Ecto neural progenitor cell (in vitro differentiated cells): ENCODE results near the gene TENM4.
A peak's percentile ranks its signal among the peaks of the same experiment; 100 is the strongest.

Source experiments
- DNase-seq: peaks from one replicate; pipeline ENCODE4 v3.0.0-alpha.2; 2018; ENCODE audit warnings: low spot score

Gene TENM4

DNA sequence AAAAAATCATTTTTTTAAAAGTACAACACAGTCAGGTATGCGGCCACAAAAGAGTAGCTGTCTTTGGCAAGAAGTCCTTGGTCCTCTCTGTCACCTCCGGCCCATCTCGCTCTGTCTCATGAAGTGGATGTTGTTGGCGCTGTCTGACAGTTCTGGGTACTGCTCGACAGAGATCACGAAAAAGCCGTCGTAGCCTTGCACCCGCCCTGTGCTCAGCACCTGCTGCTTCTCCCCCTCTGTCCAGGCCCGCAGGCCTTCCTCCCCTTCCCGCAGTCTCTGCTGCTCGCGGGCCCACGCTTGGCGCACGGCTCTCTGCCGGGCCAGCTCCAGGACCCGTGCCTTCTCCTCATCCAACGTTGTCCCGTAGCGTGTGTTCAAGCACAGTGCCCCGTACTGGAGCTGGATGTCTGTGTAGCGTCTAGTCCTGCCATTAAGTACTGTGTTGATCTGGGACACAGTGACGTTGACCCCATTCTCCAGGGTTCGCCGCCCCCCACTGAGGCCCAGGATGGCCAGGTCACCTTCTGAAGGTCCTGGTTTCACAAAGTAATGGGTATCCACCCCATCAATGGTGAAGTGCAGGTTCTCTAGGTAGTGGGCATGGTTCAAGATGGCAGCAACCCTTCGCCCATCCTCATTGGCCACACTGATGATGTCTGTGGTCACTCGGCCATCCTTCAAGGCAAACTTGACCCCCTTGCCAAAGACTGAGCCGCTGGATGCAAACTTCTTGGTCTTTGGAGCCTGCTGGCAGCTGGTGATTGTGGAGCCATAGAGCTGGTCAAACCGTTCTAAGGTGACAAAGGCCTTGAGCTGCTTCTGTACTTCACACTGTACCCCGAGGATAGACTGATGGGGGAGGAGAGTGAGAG is 782.6 kb downstream of the TENM4 start:
- DNase-seq = no peak

DNA sequence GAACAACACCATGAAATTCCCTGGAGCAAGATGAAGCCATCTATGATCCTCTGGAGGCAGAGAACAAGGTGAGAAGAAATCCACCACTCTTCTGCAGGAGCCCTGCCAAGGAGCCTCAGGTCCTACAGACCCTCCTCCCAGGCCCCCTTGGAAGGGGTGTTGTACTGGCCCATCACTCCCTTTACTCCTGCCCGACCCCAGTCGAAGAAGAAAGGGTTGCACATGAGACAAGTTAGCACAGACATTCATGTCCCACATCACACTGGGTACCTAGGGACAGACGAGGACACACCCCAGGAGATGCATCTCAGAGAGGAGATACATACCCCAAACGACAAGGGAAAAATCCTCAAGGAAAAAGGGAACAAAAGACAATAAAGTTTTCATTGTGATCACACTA is 783.4 kb downstream of the TENM4 start:
- no peak for DNase-seq

DNA sequence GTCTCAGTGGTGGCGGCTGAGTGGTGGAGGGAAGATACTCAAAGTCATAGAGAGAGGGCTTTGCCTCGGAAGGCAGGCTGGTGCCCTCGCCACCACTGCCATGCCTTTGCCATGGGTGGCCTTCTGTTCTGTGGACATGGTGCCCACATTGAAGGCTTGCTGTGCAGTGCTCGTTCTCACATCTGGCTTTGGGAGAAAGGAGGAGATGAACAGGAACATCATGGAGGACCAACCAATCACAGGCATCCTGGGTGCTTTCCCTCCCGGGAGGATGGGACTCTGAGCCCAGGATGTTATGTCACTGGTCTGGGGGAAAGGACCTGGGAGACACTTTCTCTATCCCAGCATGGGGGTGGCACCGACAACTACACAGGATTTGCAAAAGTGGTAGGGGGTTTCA is 783.8 kb downstream of the TENM4 start:
- DNase-seq = no peak

DNA sequence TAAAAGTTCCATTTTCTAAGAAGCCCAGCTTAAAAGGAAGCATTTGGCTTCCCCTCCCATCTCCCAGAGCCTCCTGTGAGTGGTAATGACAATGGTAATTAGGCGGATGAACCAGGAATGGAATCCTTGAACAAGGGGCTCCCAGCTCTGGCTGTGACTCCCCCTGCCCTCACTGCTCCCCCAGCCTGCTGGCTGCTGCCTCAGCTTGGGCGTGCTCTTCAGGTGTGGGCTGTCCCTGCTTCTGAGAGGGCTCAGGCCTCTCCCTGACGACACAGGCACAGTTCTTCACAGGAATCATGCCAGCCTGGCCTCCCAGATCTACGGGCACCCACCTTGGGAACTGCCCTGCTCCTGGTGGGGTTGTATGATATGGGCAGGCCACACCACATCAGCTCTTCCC is 784.5 kb downstream of the TENM4 start:
- no peak for DNase-seq

DNA sequence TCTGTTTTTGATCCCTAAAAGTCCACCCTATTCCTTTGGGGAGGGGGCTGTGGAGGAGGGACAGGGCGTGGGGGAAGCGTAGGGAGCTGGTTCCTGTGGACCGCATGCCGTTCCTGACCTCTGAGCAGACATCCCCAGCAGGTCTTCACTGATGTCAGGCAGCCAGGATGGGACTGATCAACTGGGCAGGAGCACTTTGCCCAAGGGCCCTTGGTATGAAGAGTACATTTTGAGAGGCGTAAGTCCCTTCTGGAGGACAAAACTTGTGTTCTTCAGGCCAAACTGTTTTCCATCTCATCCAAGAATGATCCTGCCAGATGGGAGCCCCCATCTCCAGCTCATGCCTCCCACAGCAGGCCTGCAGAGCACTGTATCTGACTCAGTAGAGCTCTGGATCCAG is 785.3 kb downstream of the TENM4 start:
- DNase-seq = no peak

DNA sequence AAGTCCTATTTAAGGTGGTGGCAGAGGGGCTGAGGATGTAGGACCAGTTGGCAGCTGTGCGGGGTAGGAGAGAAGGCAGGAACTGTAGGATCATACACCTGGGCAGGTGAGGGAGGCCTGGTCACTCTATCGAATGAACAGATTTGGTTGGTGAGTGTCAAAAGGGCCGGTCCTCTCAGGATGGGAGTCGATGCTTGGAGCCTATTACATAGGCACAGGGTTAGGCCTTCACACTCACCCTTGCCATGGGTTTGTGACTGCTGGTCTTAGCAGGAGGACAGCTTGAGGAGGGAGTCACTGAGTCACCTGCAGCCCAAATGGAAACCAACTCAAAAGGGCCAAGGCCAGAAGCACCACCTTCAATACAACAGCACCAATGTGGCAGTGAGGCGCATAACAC is 786.0 kb downstream of the TENM4 start:
- no peak for DNase-seq

DNA sequence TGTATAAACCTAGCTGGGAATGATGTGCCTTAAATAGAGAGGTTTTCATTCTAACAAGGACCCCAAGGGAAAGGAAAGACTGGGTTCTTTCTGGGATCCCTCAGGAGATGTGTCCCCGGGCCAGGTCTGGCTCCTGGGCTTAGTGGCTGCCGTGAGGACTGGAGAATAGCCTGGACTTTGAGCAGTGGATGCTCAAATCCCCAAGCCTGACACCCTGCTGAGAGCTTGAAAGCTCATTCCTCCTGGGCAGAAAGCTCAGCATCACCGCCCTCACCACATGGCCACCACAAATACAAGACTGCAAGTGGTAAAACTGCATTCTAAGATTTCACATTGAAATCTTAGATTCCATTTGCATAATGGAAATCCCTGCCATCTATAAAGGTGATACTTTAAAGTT is 786.8 kb downstream of the TENM4 start:
- DNase-seq = no peak

DNA sequence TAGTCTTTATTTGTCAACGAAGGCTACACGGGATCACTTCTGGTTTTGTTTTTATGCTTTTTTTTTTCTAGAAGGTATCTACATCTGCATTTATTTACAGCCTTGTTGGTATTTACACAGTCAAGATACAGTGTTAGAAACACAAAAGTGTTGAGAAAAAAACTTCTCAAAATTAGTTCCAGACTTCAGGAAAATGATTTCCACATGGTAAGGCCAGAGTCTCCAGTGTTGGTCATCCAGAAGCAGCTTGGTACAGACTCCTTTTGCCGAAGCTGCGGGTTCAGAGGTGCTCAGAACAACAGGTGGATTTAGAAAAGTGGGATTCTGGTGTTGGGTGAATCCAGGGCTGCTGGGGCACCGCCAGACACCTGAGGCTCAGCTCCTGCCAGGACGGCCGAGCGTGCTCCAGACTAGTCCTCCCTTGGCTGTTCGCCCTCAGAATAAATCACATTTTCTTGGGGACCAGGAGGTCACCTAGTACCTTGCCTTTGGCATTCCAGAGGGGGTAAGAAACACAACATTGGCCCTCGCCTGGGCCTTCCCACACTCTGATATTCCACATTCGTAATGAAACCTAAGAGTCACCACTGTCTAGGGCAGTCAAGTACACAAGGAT is 787.4 kb downstream of the TENM4 start:
- DNase-seq = no peak

DNA sequence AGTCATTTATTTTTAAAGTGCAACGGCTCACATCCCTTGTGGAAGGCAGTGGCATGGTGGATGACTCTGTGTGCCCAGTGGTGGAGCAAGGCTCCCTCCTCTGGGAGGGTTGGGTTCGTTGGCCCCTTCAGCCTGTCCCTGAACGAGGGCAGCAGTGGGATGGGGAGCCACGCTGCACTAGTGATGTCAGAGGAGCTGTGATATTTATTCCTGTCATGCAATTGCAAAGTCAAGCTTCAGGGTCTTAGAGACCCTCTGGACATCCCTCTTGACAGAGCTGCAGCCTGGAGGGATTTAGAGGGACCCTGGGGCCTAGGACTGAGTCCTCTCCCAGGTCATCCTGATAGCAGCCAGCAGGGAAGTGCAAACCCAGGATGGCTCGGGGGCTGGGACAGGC is 788.0 kb downstream of the TENM4 start:
- no peak for DNase-seq

DNA sequence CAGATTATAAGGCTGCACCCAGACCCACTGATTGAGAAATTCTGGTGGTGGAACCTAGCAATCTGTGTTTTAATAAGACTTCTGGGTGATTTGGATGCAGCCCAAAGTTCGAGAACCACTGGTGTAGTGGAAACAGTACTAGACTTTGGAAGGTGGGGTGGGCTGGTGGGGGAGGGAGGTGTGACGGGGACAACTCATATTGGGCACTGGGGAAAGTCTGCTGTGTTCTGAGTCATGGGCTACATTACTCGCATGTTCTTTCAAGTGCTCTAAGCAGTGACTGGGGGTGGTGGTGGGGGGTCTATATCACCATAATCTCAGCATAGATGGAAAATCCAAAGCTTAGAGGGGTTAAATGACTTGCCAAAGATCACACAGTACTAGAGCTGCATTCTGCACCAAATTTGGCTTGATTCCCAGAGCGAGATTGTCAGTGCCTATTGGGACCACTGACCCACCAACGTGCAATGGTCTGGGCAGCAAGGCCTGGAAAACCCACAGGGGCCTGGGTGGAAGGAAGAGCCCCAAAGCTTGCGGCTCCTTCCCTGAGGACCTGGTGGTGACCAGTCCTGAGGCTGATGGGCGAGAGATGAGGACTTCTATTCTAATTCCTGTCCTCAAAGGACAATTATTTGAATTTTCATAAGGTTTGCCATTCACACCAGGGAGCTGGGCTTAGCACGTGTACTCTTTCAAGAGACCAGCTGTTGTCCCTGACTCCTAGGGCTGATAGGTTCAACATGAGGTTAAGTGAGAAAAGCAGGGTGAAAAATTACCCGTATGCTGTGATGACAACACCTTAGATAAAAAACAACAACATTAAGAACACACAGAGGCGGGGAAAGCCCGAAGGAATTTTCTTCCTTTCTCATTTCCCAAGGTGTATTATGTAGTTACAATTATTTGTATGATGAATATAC is 788.6 kb downstream of the TENM4 start:
- no peak for DNase-seq

DNA sequence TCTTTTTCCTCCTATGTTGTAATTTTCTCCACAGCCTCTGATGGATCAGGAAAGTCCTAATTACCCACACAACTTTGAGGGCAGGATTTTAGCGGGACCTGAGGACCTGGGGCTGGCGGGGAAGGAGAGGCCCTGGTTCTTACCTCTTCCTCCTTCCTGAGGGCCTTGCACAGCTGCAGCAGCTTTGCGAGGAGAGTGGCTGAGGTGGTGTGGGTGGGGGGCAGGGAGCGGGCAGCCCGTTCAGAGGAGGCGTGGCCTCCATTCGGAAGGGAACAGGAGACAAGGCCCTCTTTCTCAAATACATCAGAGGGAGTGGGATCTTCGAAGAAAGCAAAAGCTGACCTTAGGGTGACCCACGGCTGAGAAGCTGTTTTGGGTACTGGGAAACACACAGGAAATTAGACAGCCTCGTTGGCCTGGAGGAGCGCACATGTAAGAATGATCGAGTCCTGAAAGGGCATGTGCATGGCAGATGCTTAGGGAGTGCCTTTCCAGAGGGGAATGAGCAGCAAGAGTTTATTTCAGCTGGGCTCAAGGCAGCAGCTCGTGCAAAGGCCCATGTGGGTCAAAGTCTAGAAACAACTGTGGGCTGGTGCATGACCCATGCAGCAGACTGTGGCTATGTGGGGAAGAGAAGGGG is 789.6 kb downstream of the TENM4 start:
- no peak for DNase-seq

DNA sequence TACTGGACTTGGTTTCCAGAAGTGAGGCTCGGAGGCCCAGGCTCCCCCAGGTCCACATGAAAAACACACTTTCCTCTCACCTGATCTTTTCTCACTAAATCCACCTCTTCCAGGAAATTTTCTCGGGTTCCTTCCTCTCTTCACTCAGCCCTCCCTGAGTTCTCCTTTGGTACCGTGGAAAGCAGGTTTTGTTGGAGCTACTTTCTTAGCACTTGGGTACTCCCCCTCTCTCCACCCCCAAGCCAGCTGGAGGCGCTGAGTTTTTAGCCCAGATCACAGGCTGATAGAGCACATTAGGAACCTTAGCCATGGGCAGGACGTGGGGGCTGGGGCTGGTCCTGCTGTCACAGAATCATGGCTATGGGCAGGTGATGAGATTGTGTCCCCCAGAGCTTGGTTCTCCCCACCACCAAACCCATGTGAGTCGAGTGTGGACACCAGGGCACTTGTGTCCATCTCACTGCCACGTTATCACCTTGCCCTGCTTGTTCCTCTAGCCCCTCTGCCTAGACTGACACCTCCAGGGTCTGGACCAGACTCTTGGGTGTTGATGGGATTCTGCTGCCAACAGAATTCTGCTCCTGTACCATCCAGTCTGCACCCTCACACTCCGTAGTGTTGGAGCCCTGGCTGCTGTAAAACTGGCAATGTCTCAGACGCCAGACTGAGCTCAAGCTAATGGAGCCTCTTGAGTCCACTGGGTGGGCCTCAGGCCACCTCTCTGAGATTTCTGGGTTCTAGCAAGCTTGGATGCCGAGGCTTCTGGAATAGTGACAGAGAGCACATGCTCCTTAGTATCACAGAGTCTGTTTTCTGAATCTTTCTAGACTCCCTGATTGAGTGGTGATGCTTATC is 791.2 kb downstream of the TENM4 start:
- no peak for DNase-seq

DNA sequence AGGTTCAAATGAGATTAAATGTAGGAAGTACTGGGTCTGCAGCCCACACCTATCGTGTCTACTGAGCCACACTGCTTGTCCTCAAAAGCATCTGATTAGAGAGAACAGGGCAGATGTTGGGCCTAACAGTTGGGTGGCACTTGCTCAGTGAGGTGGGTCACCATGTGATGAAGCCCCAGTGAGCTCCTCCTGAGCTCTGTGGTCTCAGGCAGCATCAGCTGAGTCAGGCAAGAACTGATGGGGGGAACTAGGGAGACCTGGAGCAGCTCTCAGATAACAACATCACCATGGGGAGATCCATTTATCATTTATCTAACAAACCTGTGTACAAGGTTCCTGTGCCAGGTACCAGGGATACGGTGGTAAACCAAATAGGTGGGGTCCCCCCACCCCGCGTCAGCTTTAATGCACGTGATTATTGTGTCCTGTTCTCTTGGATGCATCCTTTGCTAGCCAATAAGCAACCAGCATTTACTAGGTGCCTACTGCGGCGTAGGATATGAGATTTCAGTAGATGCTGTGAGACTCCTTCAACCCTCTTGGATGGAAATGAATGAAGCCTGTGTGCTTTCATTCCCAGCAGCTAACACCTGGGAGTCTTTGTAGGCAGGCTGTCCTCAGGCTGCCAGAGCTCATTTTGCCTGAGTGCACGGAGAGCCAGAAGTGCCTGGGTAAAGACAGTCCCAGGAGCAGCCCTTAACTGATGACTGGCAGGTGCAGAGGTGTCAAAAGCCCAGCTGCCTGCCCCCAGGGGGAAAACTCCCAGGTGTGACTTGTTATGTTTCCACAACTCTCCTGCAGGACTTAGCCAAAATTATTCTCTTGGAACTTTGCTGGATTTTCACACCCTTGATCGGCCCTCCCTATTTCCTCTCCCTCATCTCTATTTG is 792.6 kb downstream of the TENM4 start:
- DNase-seq = no peak

DNA sequence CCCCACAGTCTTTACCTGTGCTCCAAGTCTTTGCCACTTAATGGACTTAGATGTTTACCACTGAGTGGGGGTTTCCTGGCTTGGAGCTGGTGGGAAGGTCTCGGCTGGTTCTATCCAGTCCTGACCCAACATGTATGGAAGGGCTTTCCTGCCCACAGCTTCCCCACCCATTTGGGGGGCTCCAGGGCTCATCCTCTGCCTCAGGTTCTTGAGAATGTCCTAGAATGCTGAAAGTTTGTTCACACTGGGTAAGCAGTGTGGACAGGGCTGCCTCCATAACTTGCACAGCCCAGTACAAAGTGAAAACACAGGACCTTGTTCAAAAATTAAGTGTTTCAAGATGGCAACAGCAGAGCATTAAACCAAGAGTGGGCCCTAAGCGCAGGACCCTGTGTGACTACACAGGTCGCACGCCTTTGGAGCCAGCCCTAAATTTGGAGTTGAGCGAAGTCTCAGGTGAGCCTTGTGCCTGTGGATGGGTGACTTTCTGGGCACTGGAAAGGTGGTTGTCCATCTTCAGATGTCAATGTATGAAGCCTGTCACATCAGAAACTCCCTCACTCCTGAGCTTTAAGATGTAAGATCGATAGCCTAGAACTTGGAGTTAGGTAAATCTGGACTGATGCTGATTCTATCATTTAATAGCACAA is 793.4 kb downstream of the TENM4 start:
- DNase-seq = no peak

DNA sequence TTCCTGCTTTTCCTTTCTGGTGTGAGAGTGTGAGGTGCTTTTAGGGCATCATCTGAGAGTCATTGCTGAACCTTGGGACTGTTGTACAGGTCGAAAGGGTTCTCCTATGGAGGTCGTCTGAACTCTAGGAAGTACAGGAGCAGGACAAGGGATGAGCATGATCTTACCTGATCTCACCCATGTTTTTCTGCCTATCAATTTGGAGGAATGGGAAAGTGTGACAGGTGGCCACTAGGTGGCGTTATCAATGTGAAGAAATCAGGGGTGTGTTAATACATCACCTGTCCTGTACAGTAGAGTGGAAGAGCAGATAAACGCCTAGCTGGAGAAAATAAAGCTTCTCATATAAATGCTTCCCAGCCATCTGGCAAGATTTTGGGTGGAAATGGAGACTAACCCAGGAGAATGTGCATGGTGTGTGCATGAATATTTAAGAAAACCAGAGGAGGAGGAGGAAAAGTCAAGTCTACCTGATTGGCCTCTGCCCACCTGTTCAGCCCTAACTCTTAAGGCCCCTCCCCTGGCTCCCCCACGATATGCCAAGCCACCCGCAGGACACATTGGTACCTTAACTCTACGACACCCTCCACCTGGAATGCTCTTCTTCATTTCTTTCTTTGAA is 794.2 kb downstream of the TENM4 start:
- no peak for DNase-seq

DNA sequence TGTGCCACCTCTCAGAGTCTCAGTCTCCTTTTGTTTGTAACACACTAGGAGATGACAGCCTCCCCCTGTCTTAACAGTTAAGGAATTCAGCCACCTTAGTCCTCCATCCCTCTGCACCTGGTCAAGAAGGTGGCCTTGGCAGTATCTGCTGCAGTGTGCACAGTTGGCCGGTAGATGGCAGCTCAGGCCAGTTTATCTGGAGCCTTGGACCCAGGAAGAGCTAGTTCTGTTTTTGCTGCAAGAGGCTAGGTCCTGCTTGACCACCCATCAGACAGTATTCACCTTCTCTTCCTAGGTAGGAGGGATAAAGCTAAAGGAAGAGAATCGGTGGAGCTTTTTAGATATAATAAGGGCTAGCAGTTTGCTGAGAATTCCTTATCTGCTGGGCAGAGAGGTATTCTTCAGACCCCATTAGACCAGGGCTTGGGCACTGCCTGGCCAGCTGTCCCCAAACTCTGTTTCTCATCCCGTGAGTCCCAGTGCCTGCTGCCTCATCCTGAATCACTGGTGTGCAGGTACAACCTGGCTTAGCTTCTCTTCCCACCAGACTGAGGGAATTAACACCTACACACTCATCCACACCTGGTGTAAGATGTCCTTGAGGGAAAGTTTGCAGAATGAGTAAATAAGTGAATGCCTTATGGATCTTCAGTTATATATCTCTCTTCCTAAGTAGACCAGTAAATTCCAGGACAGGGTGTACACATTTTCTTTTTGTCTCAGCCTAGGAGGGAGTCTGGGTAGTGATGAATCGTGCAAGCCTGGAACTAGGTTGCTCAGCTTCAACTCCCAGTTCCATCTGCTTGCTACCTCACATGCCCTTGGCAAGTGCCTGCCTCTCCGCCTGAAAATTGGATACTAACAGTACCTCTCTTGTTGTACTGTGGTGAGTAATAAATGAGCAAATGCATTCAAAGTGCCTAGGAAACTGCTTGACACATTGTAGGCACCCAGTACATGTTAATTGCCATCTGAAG is 795.3 kb downstream of the TENM4 start:
- DNase-seq = peak; percentile 85

DNA sequence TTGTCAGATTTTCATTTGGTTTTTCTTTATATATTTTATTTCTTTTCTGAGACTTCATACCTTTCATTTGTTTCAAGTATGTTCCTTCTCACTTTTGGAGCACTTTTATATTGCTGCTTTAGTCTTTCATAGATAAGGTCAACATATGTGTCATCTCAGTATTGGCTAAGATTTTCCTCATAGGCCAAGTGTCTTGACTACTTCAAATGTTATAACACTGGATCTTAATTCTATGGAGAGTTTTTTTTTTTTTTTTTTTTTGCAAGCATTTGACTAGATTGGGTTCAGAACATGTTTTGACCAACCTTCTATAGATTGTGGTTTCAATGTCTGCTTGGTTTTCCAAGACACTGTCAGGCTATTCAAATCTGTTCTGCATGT is 797.2 kb downstream of the TENM4 start:
- DNase-seq = no peak
